ENCODE measurements around the gene ADCY7.

The ADCY7 gene

GRCh38 chr16:50302472-50303005 lies 36.2 kb downstream of the ADCY7 start:
- ATAC-seq (replicated peaks; ENCODE audit: extremely low read depth, poor library complexity, severe bottlenecking): no peak
- Mint-ChIP-seq H3K36me3 (ENCODE audit: insufficient read depth) (peaks cover 40% of the 10 kb centered on the region), H3K27ac (ENCODE audit: low read depth) (peak overlapping the region; percentile 19), H3K27me3 (no peaks in the 10 kb centered on the region), H3K4me1 (peaks cover 5% of the 10 kb centered on the region), H3K9me3 (no peaks in the 10 kb centered on the region), H3K4me3 (no peak overlapping the region)
- no peak for DNase-seq (ENCODE audit: low spot score in 2 of 2)

GRCh38 chr16:50303041-50303604 lies 36.8 kb downstream of the ADCY7 start:
- Mint-ChIP-seq H3K27ac (ENCODE audit: low read depth) (peak overlapping the region; percentile 19), H3K4me3 (no peak overlapping the region), H3K36me3 (ENCODE audit: insufficient read depth) (peaks cover 39% of the 10 kb centered on the region), H3K9me3 (no peaks in the 10 kb centered on the region), H3K4me1 (peaks cover 3% of the 10 kb centered on the region), H3K27me3 (no peaks in the 10 kb centered on the region)
- ATAC-seq (replicated peaks; ENCODE audit: extremely low read depth, poor library complexity, severe bottlenecking) (no peak), DNase-seq (ENCODE audit: low spot score in 2 of 2) (no peak)

- H3K4me3 Mint-ChIP-seq: no peak overlapping the region
- H3K4me1 Mint-ChIP-seq: no peaks in the 10 kb centered on the region
- no peak for DNase-seq (ENCODE audit: low spot score in 2 of 2)
- H3K9me3 Mint-ChIP-seq: no peaks in the 10 kb centered on the region
- peaks cover 39% of the 10 kb centered on the region for H3K36me3 Mint-ChIP-seq (ENCODE audit: insufficient read depth)
- H3K27ac Mint-ChIP-seq (ENCODE audit: low read depth): peak overlapping the region; percentile 19
- ATAC-seq (replicated peaks; ENCODE audit: extremely low read depth, poor library complexity, severe bottlenecking): no peak
- no peaks in the 10 kb centered on the region for H3K27me3 Mint-ChIP-seq
These were observed 37.5 kb downstream of the ADCY7 start for GRCh38 chr16:50303605-50304466.

- DNase-seq (ENCODE audit: low spot score in 2 of 2): no peak
- no peak for ATAC-seq (replicated peaks; ENCODE audit: extremely low read depth, poor library complexity, severe bottlenecking)
- Mint-ChIP-seq H3K9me3 (no peaks in the 10 kb centered on the region), H3K27ac (ENCODE audit: low read depth) (no peak overlapping the region), H3K36me3 (ENCODE audit: insufficient read depth) (peaks cover 37% of the 10 kb centered on the region), H3K4me1 (peaks cover under 1% of the 10 kb centered on the region), H3K4me3 (no peak overlapping the region), H3K27me3 (no peaks in the 10 kb centered on the region)
These were observed 38.4 kb downstream of the ADCY7 start for GRCh38 chr16:50304467-50305440.

- ATAC-seq (replicated peaks; ENCODE audit: extremely low read depth, poor library complexity, severe bottlenecking): no peak
- H3K4me3 Mint-ChIP-seq: no peak overlapping the region
- no peak overlapping the region for H3K27ac Mint-ChIP-seq (ENCODE audit: low read depth)
- peaks cover 31% of the 10 kb centered on the region for H3K36me3 Mint-ChIP-seq (ENCODE audit: insufficient read depth)
- H3K9me3 Mint-ChIP-seq: no peaks in the 10 kb centered on the region
- no peak for DNase-seq (ENCODE audit: low spot score in 2 of 2)
- no peaks in the 10 kb centered on the region for H3K27me3 Mint-ChIP-seq
- peaks cover 9% of the 10 kb centered on the region for H3K4me1 Mint-ChIP-seq
These were observed 39.2 kb downstream of the ADCY7 start for GRCh38 chr16:50305441-50306061.

GRCh38 chr16:50306287-50306686 lies 39.9 kb downstream of the ADCY7 start:
- Mint-ChIP-seq H3K27ac (ENCODE audit: low read depth) (no peak overlapping the region), H3K9me3 (no peaks in the 10 kb centered on the region), H3K27me3 (no peaks in the 10 kb centered on the region), H3K4me1 (peaks cover 9% of the 10 kb centered on the region), H3K4me3 (no peak overlapping the region), H3K36me3 (ENCODE audit: insufficient read depth) (peaks cover 29% of the 10 kb centered on the region)
- ATAC-seq (replicated peaks; ENCODE audit: extremely low read depth, poor library complexity, severe bottlenecking) (no peak), DNase-seq (ENCODE audit: low spot score in 2 of 2) (no peak)

- Mint-ChIP-seq H3K4me3 (no peak overlapping the region), H3K36me3 (ENCODE audit: insufficient read depth) (peaks cover 35% of the 10 kb centered on the region), H3K9me3 (no peaks in the 10 kb centered on the region), H3K4me1 (peaks cover 16% of the 10 kb centered on the region), H3K27me3 (no peaks in the 10 kb centered on the region), H3K27ac (ENCODE audit: low read depth) (peak overlapping the region; percentile 87)
- no peak for DNase-seq (ENCODE audit: low spot score in 2 of 2)
- ATAC-seq (replicated peaks; ENCODE audit: extremely low read depth, poor library complexity, severe bottlenecking): no peak
These were observed 42.0 kb downstream of the ADCY7 start for GRCh38 chr16:50308237-50308965.

- ATAC-seq (replicated peaks; ENCODE audit: extremely low read depth, poor library complexity, severe bottlenecking): no peak
- Mint-ChIP-seq H3K36me3 (ENCODE audit: insufficient read depth) (peaks cover 39% of the 10 kb centered on the region), H3K9me3 (no peaks in the 10 kb centered on the region), H3K27ac (ENCODE audit: low read depth) (peak overlapping the region; percentile 87), H3K27me3 (no peaks in the 10 kb centered on the region), H3K4me1 (peaks cover 16% of the 10 kb centered on the region), H3K4me3 (no peak overlapping the region)
- DNase-seq (ENCODE audit: low spot score in 2 of 2): no peak
These were observed 42.8 kb downstream of the ADCY7 start for GRCh38 chr16:50309156-50309526.

- no peak for ATAC-seq (replicated peaks; ENCODE audit: extremely low read depth, poor library complexity, severe bottlenecking)
- Mint-ChIP-seq H3K36me3 (ENCODE audit: insufficient read depth) (peaks cover 42% of the 10 kb centered on the region), H3K4me3 (no peak overlapping the region), H3K4me1 (peaks cover 16% of the 10 kb centered on the region), H3K9me3 (no peaks in the 10 kb centered on the region), H3K27ac (ENCODE audit: low read depth) (peak overlapping the region; percentile 87), H3K27me3 (no peaks in the 10 kb centered on the region)
- no peak for DNase-seq (ENCODE audit: low spot score in 2 of 2)
These were observed 43.4 kb downstream of the ADCY7 start for GRCh38 chr16:50309527-50310307.

GRCh38 chr16:50310308-50311133 lies 44.2 kb downstream of the ADCY7 start:
- Mint-ChIP-seq H3K27ac (ENCODE audit: low read depth) (peak overlapping the region; percentile 87), H3K36me3 (ENCODE audit: insufficient read depth) (peaks cover 44% of the 10 kb centered on the region), H3K4me1 (peaks cover 16% of the 10 kb centered on the region), H3K4me3 (peak overlapping the region; percentile 41), H3K27me3 (no peaks in the 10 kb centered on the region), H3K9me3 (no peaks in the 10 kb centered on the region)
- DNase-seq (ENCODE audit: low spot score in 2 of 2) (no peak), ATAC-seq (replicated peaks; ENCODE audit: extremely low read depth, poor library complexity, severe bottlenecking) (no peak)

All from central memory CD8-positive, alpha-beta T cell (primary cell).